Spleen (tissue), 11 donors: ENCODE data around the gene GART. TPM values are rescaled to one million over a fixed set of nuclear protein-coding genes. Genes with fewer than 3 reads are reported as not detected.
A peak's percentile ranks its signal among the peaks of the same experiment; 100 is the strongest.

Experiments
- DNase-seq: peaks from one replicate; pipeline ENCODE4 v3.0.0-alpha.2; 2020
- H3K27ac ChIP-seq, 8 donors: fragments of 200-600 bp; sonication (generic) in 7 of 8; 1 replicate in 4 of 8; 2 replicates in 4 of 8; pipeline versions ENCODE4 v1.5.0 to v1.8.0; 2016 to 2021; ENCODE audit warnings: inconsistent platforms in 4 of 8, mild to moderate bottlenecking in 4 of 8, moderate library complexity in 1 of 8
- H3K27me3 ChIP-seq, 7 donors: fragments of 200-600 bp; sonication (generic) in 6 of 7; replicated peaks in 1 of 7; 1 replicate in 4 of 7; 2 replicates in 3 of 7; pipeline versions ENCODE4 v1.5.0 to v1.8.0; 2016 to 2021; ENCODE audit warnings: inconsistent platforms in 3 of 7, mild to moderate bottlenecking in 1 of 7
- H3K36me3 ChIP-seq, 6 donors: fragments of 200-600 bp; sonication (generic) in 5 of 6; 1 replicate in 4 of 6; 2 replicates in 2 of 6; pipeline versions ENCODE4 v1.5.0 to v1.8.0; 2016 to 2021; ENCODE audit warnings: inconsistent platforms in 2 of 6
- H3K4me1 ChIP-seq, 6 donors: fragments of 200-600 bp; sonication (generic) in 5 of 6; 1 replicate in 3 of 6; 2 replicates in 3 of 6; pipeline versions ENCODE4 v1.5.0 to v1.8.0; 2016 to 2021; ENCODE audit warnings: inconsistent platforms in 3 of 6
- H3K4me3 ChIP-seq, 8 donors: fragments of 200-600 bp; sonication (generic) in 7 of 8; 1 replicate in 4 of 8; 2 replicates in 4 of 8; pipeline versions ENCODE4 v1.5.0 to v1.8.0; 2016 to 2021; ENCODE audit warnings: inconsistent platforms in 4 of 8, mild to moderate bottlenecking in 4 of 8, moderate library complexity in 2 of 8
- H3K9me3 ChIP-seq, 8 donors: fragments of 200-600 bp; sonication (generic) in 7 of 8; 1 replicate in 4 of 8; 2 replicates in 4 of 8; pipeline versions ENCODE4 v1.5.0 to v1.8.0; 2016 to 2021; ENCODE audit warnings: inconsistent platforms in 4 of 8
- POLR2A ChIP-seq, 3 donors: fragments of 450-650 bp; IDR thresholded peaks; one replicate each; pipeline ENCODE4 v1.5.1; 2017; ENCODE audit warnings: antibody characterized with exemption in 3 of 3, mild to moderate bottlenecking in 1 of 3
- POLR2AphosphoS5 ChIP-seq, 3 donors: sonication (generic); formaldehyde crosslinking; IDR thresholded peaks; one replicate each; pipeline ENCODE4 v1.5.1; 2017; ENCODE audit warnings: antibody characterized with exemption in 3 of 3
- WGBS, 5 donors: extraction: QIAGEN DNeasy Blood & Tissue Kit in 3 of 5; methylation state at CpG; one replicate each; pipeline versions ENCODE4 v1.1.5 to v1.1.7; 2013 to 2018; 5-methylcytosine and 5-hydroxymethylcytosine counted together
- intact Hi-C: fragments of 100-400 bp; cut with DNase I; formaldehyde crosslinking; loops from one replicate; pipeline ENCODE4 v1.15.0; 2023; ENCODE audit warnings: low total_unique reads
- polyA plus RNA-seq, 3 donors: library from polyadenylated mRNA; stranded (reverse); fragments of 200-250 nt; gene quantifications; one replicate each; pipeline ENCODE4 v1.2.1, GENCODE V29; 2013
- total RNA-seq, 7 donors: library from RNA; depleted of rRNA in 3 of 7; stranded (reverse); fragments of >200 nt in 3 of 7; fragmentation: NEBNext Ultra II Directional in 4 of 7; extraction: Animal tissue kit (Norgen Biotek cat#: 25700) in 4 of 7; gene quantifications; one replicate each; pipeline versions ENCODE4 v1.1.0 to v1.2.1, GENCODE V29; 2016 to 2021
- TF ChIP-seq, protein P1 (sequence below), 11 experiments: fragments of 200-600 bp in 7 of 11; fragments of 450-650 bp in 4 of 11; sonication (generic) in 4 of 11; IDR thresholded peaks in 8 of 11; conservative IDR thresholded peaks in 3 of 11; 1 replicate in 7 of 11; 2 replicates in 4 of 11; pipeline versions ENCODE4 v1.4.0 to v1.8.0; 2016 to 2021; ENCODE audit warnings: antibody characterized with exemption in 11 of 11, inconsistent platforms in 4 of 11, mild to moderate bottlenecking in 1 of 11
- donor health status: healthy with polysubstance abuse.
- donor health status: DM: no; HTN: no; CAD: no; lungs with moderate emphysema.
- donor health status: DM: no; HTN: no; CAD: no.
- donor health status: Bipolar disorder and iron deficiency.
- donor health status: healthy.
- donor health status: DM: no; HTN: no; CAD: no.
- donor health status: DM: yes; HTN: yes; CAD: no.

The GART gene
- total and polyA plus RNA-seq, 10 donors: 14.3 to 113 (median 64.7) TPM

DNA sequence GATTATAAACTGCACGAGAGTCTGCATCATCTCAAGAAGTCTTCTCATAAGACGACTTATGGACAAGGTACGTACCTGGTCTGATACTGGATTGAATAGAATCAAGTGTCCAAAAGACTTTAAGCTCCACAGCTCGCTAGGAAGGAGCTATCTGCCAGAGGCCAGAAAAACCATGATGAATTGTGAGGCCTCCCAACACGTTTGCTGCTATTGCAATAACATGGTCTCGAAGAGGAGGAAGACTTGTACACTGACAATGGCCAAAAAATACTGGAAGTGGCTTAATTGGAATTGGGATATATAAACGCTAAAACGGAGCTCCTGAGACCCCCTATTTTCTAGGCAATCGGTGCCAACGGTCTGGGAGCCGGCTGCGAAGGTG is 50.9 kb downstream of the GART start:
- H3K9me3 ChIP-seq: no peaks in the 10 kb centered on the region
- H3K4me1 ChIP-seq: peaks cover 5 to 20% (median 17%) of the 10 kb centered on the region in 6 donors
- peak overlapping the region; percentile 44 to 89 (median 82) for H3K27ac ChIP-seq
- WGBS, 5 donors: 12 to 17% (median 16%) methylated on average over 12 of the region's 12 CpGs
- no peaks in the 10 kb centered on the region for H3K27me3 ChIP-seq
- TF ChIP-seq, protein P1, sequence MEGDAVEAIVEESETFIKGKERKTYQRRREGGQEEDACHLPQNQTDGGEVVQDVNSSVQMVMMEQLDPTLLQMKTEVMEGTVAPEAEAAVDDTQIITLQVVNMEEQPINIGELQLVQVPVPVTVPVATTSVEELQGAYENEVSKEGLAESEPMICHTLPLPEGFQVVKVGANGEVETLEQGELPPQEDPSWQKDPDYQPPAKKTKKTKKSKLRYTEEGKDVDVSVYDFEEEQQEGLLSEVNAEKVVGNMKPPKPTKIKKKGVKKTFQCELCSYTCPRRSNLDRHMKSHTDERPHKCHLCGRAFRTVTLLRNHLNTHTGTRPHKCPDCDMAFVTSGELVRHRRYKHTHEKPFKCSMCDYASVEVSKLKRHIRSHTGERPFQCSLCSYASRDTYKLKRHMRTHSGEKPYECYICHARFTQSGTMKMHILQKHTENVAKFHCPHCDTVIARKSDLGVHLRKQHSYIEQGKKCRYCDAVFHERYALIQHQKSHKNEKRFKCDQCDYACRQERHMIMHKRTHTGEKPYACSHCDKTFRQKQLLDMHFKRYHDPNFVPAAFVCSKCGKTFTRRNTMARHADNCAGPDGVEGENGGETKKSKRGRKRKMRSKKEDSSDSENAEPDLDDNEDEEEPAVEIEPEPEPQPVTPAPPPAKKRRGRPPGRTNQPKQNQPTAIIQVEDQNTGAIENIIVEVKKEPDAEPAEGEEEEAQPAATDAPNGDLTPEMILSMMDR (IDR thresholded peaks at IDR 0.05 in 8 of 11, conservative IDR thresholded peaks at IDR 0.05 in 3 of 11): no peak
- no peak for TF ChIP-seq POLR2AphosphoS5 (IDR thresholded peaks at IDR 0.05)
- no peak for TF ChIP-seq POLR2A (IDR thresholded peaks at IDR 0.05)
- H3K4me3 ChIP-seq: peak overlapping the region; percentile 63 to 95 (median 80)
- intact Hi-C loops: no loop called here
- no peaks in the 10 kb centered on the region for H3K36me3 ChIP-seq
- no peak for DNase-seq

DNA sequence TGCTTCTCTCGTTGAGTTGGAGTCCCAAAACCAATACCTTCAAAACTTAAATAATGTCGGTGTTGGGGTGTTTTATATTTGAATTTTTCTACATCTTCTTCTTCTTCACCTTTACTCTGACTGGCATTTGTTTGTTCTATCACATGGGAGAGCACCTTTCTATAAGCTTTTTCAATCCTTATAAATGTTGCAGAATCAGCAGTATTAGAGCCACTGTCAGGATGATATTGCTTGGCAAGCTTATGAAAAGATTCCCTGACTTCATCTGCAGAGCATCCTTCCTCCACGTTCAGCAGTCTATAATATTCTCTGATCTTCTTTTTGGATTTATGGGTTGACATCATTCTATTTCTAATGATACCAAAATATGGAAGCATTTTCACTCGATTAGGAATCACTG is 53.0 kb downstream of the GART start:
- WGBS, 5 donors: 88 to 93% (median 91%) methylated on average over 4 of the region's 4 CpGs
- Histone ChIP-seq H3K27ac (no peak overlapping the region), H3K4me3 (no peak overlapping the region), H3K36me3 (no peaks in the 10 kb centered on the region), H3K4me1 (peaks cover 5 to 20% (median 17%) of the 10 kb centered on the region in 6 donors), H3K27me3 (no peaks in the 10 kb centered on the region), H3K9me3 (no peaks in the 10 kb centered on the region)
- intact Hi-C loops: no loop called here
- DNase-seq: no peak
- TF ChIP-seq POLR2A (IDR thresholded peaks at IDR 0.05): no peak

DNA sequence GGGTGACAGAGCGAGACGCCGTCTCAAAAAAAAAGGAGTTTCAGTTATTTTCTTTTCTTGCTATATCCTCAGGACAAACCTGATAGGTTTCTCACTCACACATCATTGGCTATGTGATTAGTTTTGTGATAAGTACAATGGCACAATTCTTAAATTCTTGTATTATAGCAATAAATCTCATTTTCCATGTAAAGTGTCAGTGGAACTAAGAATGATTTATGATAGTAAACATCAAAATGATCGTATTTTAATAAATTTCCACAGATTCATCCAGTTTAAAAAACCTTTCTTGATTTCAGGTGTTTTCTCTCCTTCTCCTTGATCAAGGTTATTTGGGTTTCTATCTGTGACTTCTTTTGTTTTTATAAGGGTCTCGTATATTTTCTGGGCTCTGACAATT is 53.9 kb downstream of the GART start:
- Histone ChIP-seq H3K4me1 (peaks cover 5 to 20% (median 17%) of the 10 kb centered on the region in 6 donors), H3K36me3 (no peaks in the 10 kb centered on the region)

DNA sequence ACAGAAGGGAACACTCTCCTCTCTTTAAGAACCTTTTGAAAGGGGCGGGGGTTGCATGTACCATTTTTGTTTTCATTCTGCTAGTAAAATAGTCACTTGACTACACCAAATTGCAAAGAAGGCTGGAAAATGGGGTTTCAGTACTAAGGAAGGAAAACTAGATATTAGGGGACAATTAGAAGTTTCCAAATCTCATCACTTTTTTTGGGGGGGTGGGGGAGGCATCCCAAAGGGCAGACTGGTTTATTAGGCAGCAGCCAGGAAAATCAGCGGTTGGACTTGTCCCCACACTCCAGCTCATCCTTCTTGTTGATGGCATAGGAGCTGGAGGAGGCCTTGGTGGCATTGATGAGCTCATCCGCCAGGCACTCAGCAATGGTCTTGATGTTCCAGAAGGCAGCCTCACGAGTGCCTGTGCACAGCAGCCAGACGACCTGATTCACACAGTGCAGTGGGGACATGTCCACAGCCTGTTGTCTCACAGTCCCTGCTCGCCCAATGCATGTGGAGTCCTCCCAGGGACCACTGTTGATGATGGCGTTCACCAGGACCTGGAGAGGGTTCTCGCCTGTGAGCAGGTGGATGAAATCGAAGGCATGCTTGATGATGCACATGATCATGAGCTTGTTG is 60.5 kb downstream of the GART start:
- Histone ChIP-seq H3K9me3 (no peaks in the 10 kb centered on the region), H3K4me1 (peaks cover 11 to 34% (median 17%) of the 10 kb centered on the region in 6 donors), H3K36me3 (no peaks in the 10 kb centered on the region), H3K27me3 (no peaks in the 10 kb centered on the region), H3K27ac (no peak overlapping the region), H3K4me3 (no peak overlapping the region)
- DNase-seq: no peak
- WGBS, 5 donors: 92 to 96% (median 95%) methylated on average over 5 to 9 of the region's 9 CpGs
- intact Hi-C loops: no loop called here
- TF ChIP-seq POLR2AphosphoS5 (IDR thresholded peaks at IDR 0.05) (no peak), POLR2A (IDR thresholded peaks at IDR 0.05) (no peak)
- TF ChIP-seq, protein P1 (IDR thresholded peaks at IDR 0.05 in 8 of 11, conservative IDR thresholded peaks at IDR 0.05 in 3 of 11): no peak

More for the DNA sequence above, 53.9 kb downstream of the GART start:
- TF ChIP-seq POLR2AphosphoS5 (IDR thresholded peaks at IDR 0.05) (no peak), POLR2A (IDR thresholded peaks at IDR 0.05) (no peak)
- TF ChIP-seq, protein P1 (IDR thresholded peaks at IDR 0.05 in 8 of 11, conservative IDR thresholded peaks at IDR 0.05 in 3 of 11): no peak
- intact Hi-C loops: no loop called here
- no peak overlapping the region for H3K4me3 ChIP-seq
- H3K27ac ChIP-seq: no peak overlapping the region
- 94 to 96% (median 95%) methylated on average over 5 of the region's 5 CpGs for WGBS, 5 donors
- no peaks in the 10 kb centered on the region for H3K9me3 ChIP-seq
- H3K27me3 ChIP-seq: no peaks in the 10 kb centered on the region
- DNase-seq: no peak
